Fibroblast of gingiva (primary cell): Measurements from ENCODE around the gene SH3TC2.

Experiments
- DNase-seq: peaks from one replicate; pipeline ENCODE4 v3.0.0-alpha.2; 2011; ENCODE audit warnings: low read depth

Gene SH3TC2

DNA sequence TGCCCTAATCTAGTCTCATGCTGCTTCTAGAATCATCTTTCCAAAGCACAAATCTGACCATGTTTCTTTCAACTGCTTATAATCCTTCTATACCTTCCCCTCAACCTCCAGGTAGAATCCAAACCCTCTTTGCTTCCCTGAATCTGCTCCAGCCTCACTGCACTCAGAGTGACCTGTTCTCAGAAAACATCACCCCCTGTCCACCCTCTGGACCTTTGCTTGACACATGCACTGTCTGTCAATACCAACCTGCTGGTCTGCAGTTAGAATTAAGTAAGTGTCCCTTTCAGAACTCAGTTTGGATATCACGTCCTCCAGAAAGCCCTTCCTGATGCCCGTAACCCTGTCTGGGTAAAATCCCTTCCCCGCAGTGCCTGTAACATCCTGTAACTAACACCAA is 63.1 kb downstream of the SH3TC2 start:
- no peak for DNase-seq

DNA sequence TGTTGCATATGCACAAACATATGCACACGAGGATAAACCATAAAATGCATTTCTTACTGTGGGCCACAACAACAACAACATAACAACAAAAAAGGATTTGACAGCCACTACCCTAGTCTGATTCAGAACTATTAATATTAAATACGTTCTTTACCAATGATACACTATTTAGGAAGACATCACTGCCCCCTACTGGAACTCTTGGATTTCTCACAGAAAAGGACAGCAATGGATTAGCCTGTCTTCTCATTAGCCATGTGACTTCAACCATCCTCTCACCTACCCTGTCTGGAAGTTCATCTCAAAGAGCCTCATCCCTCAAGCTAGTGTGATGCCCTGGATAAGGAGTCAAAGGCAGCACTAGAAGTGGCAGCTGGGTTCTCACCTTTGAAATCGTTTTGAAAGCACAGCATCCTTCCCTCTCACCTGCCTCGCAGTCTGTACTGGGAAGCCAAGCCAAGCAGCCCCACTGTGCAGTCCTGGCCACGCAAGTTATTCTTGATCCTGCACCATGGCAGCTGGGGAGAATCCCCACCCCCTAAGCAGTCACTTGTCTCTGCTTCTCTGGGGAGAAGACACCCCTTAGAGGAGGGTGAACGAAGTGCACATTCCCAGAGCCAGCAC is 64.6 kb downstream of the SH3TC2 start:
- DNase-seq, result peak; percentile 55

DNA sequence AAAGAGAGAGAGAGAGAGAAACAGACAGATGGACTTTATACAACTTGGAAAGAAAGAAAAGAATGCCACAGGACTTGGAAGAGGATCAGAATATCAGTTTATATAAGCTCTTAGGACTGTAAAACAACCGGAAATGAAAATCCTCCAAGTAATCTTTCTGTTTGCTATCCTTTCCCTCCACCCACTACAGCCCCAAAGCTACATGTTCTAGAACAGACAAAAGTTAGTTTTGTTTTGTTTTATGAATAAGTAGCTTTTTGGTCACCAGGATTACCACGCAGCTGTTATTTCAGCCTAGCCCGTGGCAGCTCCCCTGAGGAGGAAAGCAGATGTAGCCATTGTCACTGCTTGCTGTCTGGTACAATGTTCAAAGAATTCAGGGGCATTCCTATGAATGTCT is 66.6 kb downstream of the SH3TC2 start:
- DNase-seq, result no peak

DNA sequence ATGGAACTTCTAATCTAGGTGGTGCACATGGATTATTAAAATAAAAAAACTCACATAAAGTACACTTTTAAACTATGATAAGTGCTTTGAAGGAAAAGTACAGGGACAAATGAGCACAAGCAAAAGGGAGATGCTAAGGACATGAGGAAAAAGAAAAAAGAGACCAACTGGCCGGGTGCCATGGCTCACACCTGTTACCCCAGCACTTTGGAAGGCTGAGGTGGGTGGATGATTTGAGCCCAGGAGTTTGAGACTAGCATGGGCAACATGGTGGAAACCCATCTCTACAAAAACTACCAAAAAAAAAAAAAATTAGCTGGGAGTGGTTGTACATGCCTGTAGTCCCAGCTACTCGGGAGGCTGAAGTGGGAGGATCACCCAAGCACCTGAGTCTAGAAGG is 67.1 kb downstream of the SH3TC2 start:
- DNase-seq, result no peak

DNA sequence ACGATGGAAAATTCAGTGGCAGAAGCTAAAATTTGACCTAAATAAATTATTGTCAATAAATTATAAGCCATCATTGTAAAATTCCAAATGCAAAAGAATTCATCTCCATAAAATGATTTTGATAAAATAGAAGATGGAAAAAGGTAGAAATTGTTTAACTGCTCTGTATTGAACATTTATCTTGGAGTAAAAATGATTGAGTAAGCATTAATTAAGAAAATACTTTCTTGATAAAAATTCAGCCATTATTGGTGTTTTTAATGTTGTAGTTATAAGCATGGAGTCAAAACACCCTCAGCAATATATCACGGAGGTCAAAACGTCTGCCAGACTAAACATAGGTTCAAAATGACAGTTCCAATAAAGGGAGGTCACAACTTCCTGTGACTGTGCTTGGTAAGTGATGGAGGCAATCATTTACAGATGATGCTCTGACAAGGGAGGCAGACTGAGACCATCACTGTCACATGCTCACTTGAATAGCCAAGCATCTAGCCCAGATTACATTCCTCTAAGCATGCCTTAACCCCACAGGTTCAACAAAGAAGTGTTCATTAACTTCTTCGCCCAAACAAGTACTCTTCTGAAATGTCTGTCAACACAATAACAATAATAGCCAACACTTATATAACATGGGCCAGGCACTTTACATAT is 69.5 kb downstream of the SH3TC2 start:
- no peak for DNase-seq

DNA sequence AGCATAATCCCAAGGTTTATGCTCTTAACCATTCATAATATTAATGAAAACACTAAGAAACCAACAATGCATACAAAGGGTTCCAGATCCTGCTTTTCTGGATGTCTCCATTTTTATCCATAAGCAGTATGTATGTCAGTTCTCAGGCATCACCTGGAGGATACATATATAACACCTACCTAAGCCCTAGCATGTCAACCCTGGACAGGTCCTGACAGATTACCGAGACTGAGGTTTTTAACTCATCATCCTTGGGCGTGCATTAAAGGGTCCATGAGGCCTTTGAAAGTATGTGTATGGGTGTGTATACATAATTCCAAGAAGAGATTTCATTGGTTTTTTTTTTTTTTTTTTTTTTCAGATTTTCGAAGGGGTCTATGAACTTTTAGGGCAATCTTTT is 70.6 kb downstream of the SH3TC2 start:
- no peak for DNase-seq

DNA sequence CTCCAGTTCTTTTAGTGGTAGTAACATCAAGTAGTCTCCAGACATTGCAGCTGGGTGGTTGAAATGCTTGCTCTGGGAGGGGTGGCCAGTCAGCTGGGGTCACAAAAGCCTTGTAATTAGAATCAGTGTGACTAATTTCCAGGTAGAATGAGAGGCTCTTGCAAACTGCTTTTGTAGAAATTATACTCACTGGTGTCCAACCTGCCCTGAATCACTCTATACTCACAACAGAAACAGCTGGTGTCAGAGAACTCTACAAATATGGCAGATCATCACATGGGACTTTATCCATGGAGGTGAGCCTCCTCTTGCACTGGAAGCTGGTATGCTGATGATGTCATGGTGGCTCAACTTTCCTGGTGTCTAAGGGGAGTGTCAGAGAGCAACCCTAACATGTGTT is 71.3 kb downstream of the SH3TC2 start:
- DNase-seq, result no peak

DNA sequence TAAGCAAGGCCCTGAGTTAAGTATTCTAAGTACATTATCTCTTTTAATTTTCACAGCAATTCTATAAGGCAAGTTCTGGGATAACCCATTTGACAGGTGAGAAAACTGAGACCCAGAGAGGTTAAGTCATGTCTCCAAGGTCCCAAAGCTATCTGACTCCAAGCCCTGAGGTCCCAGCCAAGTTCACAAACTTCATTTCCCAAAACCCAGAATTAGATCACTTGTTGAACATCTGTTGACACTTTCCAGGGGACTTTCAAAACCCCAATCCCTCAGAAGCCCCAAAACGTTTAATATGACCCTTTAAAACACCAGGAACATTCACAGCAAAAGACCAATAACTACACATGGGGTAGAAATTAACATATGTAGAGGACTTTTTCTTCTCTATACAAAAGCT is 72.0 kb downstream of the SH3TC2 start:
- DNase-seq, result no peak

DNA sequence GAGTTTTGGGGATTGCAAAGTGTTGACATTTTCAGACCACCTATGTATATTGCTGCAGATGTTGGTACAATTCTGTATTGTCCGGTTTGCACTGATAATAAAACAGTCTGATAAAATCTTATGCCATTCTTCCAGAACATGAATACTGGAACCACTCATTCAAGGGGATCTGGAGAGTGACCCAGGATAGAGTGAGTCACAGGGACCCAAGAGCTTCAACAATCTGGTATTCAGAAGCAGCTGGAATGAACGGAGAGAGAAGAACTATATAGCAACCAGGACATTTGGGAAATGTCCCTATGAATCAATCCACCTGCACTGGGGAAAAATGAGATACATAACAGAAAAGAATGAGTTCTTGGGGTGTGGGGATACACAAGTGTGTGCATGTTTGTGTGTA is 73.3 kb downstream of the SH3TC2 start:
- no peak for DNase-seq

DNA sequence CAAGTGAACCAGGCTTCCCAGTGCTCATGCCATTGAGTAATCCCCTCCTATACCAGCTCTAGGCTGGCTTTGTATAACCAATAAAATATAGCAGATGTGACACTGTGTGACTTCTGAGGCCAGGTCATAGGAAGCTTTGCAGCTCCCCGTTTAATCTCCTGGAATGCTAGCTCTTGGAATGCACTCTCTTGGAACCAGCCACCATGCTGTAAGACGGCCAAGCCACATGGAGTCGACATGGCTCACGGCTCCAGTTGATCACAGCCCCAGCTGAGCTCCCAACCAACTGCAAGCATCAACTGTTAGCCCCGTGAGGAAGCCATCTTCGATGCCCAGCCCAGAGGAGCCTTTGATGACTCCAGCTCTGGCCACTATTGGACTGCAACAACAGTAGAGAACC is 74.5 kb downstream of the SH3TC2 start:
- no peak for DNase-seq

DNA sequence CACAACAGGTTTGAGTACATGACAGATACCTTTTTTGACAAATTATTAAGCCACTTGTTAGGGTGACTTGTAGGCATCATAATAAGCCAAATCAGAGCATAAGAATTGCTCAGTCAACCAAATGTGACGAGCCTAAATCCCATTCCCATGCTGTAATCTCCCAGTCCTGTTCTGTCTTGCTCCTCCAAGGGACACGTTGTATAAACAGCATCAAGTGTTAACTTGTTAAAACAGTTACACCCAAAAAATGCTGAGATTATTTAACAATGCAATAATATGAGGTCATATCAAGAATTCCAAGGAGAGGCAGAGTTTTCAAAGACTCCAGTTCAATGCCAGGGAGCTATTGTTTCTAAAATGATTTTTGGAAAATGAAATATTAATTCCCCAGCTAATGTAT is 76.2 kb downstream of the SH3TC2 start:
- DNase-seq, result no peak

DNA sequence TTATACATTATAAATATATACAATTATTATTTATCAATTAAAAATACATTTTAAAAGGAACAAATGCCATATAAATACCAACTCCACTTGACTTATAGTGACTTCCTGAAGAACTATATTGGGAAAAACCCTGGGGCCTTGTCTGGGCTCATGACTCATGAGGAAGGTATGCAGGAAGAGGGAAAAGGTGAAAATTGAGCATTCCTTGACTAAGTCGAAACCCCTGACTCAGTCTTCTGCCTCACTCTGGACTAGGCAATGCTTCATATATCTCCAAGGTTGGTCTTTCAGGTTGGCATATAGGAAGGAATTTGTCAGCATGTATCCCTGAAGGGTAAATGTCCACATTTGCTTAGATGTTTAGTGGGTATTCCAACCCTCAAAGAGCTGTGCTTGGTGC is 78.5 kb downstream of the SH3TC2 start:
- no peak for DNase-seq

DNA sequence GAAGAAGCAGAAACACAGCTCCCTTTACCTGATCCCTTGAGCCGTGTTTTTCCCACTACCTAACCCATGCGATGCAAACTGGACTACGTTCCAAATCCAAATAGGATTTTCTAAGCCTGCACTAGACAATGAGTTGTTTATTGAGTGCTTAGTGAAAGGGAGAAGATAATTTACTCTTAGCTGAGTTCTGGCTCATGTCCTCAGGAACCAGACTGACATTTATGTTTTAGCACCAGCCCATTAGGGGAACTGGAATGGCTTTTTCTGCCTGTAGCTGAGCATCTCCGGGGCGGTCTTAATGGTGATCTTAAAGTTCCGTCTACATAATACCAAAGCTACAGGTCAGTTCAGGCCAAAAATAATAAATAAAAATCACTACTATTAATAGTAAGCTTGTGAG is 81.5 kb downstream of the SH3TC2 start:
- no peak for DNase-seq

DNA sequence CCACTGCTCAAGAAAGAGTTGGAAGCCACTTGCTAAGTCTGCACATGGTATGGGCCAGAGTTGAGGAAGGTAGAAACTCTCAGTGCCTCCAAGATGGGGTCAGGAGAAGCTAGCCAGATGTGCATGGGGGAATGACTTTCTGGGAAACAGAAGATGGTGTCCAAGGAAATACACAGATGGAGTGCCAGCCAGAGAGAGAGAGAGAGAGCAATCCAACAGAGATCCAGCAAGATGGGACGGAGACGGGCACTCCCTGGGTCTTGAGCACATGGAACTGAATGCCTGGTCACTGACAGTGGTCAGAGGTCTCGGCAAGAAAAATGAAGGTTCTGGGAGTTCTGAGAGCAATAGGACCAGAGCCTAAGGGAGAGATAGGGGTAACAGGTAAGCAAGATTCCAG is 82.1 kb downstream of the SH3TC2 start:
- no peak for DNase-seq

DNA sequence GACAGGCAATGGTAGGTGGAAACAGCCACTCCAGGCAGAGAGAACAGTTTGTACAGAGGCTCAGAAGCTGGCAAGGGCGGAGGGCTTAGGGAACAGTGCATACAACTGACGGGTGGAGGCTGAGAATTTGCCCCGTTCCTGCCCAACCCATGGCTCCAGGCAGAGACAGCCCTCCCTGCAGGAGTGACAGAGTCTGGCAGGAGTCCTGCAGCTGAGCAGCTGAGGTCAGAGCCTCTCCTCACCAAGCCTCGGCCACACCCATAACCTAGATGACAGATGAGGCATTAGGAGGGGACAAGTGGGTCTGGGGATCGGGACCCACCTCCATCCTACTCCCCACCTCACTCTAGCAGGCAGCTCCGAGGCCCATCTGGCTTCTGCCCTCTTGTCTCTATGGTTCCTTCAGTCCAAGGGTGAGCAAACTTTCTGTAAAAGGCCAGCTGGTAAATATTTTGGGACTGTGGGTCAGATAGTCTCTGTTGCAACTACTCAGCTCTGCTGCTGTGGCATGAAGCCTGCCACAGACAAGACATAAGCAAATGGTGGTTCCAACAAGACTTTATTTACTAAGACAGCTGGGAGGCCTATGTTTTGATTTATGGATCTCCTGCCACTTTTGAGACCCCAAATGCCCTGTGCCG is 83.7 kb downstream of the SH3TC2 start:
- DNase-seq, result no peak

DNA sequence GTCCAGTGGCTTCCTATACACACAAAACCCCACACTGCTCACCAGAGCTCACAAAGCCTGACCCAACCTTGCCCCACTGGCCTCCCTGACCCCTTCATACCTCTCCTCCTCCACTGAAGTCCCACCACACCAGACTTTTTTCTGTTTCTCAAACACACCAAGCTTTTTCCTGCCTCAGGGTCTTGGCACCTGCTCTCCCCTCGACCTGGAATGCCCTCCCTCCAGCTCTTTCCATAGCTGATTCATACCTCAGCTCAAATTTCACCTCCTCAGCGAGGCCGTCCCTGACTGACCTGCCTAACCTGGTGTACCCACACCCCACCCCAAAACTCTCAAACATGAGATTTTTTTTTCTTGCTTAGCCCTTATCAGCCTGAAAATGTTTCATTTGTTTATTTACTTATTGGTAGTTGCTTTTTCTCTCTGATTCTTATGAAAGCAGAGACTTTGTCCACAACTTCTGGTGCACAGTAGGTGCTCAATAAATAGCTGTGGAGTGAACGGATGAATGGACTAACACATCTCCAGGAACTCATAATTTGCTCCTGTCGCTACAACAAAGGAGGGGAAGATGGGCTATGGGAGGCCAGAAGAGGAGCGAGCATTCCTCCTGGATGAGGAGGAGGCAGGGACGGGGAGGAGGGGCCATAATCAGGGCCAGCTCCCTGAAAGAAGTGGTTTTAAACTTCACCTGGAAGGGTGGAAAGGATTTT is 84.3 kb downstream of the SH3TC2 start:
- no peak for DNase-seq

DNA sequence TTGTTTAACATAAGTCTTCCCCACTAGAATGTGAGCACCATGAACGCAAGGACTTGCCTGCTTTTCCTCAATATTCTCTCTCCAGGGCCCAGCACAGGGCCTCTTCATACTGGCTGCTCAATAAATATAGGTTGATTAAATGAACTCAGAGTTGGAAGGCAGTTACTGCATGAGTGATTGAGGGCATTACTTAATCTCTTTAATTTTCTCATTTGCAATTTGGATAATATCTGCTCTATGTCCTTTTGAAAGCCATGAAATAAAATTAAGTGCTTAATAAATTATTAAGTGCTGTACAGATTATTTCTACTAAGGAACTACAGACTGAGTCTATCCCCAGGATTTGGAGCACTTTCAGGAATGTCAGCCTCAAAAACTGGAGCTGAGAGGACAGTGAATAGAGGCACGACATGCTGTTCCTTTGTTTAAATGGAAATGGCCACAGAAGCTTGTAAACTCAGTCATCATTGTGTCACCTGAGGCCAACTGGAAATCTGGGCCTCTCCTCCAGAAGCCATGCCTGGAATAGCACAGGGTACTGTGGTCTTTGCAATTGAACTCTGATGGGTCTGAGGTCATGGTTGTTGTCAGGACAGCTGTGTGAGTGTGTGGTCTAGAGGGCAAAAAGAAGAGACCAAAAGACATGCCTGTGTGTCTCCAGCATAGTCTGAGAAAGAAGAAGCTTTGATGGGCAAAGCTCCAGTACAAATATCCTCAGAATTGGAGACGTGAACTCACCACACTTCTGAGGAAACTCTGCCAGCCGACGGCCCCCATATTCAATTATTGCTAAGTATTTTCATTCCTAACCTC is 86.1 kb downstream of the SH3TC2 start:
- peak; percentile 33 for DNase-seq

DNA sequence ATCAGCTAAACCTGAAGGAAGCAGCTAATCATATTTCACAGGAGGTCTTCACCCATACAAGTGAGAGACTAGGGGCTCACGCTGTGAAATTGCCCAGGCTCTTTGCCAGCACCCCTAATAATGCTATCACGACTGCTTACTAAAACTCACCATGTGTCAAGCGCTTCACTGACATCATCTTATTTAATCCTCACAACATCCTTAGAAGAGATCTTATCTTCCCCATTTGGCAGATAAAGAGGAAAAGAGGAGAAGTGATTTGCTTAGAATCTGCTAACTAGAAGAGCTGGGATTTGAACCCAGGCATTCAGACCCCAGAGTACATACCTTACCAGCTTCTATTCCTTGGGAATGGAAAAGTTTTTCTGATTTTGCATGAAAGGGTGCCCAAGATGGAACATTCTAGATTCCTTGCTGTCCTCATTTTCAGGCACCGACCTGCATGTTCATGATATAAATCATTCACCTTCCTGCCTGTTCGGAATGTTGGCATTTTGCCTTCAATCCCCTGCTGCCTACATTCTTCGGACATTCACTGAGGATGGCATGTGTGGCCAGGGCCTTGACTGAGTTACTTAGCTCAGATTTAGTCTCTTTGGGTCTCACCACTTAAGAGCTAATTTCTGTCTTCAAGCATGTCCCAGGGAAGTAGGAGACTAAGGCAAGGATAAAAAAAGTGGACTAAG is 88.1 kb downstream of the SH3TC2 start:
- no peak for DNase-seq

DNA sequence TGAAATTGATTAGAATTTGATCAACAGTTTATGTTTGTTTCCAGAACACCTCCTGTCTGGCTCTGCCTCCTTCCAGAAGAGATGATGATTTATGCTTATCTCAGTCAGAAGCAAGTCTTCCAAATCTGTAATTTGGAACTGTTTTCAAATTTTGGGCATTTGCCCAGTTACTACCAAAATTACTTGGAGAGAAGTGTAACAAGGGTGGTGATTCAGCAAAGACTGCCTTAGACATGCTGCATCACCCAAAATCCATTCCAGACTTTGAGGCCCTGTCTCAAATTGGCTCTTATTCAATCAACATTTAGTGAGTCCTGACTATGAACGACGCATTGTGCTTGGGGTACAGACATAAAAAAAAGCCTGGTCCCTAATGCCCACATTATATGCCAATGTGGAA is 89.4 kb downstream of the SH3TC2 start:
- no peak for DNase-seq

DNA sequence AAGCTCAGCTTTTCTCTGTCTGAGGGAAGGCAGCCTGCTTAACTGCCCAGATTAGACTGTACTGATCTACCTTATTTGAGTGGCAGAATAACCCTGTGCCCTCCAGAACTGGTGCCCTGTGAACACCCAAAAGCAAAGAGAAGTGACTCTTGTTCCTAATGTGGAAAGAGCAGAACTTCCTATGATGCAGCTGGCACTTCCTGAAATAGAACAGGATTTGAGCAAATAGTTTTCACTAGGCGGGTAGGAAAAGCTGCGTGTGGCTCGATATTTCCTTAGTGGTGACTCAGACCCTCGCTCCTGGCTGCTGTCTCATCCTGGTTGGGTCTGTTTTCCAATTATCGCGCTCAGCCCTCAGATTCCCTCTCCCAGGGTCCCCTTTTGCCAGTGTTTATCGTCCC is 89.9 kb downstream of the SH3TC2 start:
- DNase-seq, result peak; percentile 72

DNA sequence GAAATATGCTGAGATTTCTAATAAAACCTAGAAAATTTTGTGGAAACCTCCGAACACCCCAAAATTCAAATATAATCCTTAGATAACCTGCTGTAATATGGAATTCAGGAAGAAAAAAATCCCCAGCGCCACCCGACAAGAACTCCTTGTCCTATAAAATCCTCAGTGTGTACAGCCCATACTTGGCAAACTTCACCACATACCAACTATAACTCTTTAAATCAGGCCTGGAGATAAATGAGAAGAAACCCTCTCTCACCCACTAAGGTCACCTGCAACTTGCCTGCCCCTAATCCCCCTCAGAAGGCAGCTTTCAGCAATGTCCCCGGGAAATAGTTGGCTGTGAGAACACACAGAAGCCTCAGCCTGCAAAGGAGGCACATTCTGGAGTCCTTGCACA is 90.5 kb downstream of the SH3TC2 start:
- DNase-seq, result no peak

DNA sequence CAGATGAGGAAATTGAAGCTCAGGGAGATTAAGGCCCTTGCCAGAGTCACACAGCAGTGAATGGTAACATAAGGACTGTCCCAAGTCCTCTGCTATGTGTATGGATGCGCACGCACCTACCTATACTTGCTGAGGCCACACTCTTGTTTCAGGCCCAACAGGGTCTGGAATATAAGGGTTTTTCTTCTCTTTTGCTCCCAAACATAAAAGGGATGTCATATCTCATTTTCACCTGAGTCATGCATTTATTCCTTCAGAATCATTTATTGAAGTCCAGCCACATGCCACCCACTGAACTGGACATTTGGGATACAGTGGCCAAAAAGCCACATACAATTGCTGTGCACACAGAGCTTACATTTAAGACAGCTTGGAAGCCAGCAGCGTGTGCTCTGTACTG is 92.0 kb downstream of the SH3TC2 start:
- DNase-seq, result no peak
